ENCODE data around the gene ESYT3. TPM values are rescaled to one million over a fixed set of nuclear protein-coding genes. Genes with fewer than 3 reads are reported as not detected.

ESYT3 gene
- total RNA-seq, 1 donor from 2014 or later = 1.1 TPM

DNA sequence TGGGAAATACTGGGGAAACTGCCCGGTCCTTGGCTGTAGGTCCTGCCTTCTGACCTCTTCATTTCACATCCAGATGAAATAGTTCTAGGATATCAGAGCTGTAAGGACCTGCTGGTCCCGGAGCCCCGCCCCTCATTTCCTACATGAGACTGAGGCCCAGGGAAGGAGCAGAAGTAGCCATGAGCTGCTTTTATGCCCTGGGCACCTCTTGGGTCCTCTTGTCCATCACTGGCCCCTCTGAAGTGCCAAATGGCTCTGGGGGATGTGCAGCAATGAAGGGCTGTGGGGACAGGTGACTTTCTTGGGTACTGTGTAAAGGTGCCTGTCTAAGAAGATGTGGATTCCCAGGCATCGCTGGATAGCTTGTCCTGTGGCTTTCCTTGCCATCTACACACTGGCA, 40.3 kb upstream of the ESYT3 start:
- TF ChIP-seq, protein P1, sequence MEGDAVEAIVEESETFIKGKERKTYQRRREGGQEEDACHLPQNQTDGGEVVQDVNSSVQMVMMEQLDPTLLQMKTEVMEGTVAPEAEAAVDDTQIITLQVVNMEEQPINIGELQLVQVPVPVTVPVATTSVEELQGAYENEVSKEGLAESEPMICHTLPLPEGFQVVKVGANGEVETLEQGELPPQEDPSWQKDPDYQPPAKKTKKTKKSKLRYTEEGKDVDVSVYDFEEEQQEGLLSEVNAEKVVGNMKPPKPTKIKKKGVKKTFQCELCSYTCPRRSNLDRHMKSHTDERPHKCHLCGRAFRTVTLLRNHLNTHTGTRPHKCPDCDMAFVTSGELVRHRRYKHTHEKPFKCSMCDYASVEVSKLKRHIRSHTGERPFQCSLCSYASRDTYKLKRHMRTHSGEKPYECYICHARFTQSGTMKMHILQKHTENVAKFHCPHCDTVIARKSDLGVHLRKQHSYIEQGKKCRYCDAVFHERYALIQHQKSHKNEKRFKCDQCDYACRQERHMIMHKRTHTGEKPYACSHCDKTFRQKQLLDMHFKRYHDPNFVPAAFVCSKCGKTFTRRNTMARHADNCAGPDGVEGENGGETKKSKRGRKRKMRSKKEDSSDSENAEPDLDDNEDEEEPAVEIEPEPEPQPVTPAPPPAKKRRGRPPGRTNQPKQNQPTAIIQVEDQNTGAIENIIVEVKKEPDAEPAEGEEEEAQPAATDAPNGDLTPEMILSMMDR (IDR thresholded peaks at IDR 0.05; ENCODE audit: insufficient read depth, low read length, severe bottlenecking) = no peak
- H3K36me3 ChIP-seq (ENCODE audit: control insufficient read depth, insufficient read depth, low read length) = no peaks in the 10 kb centered on the region
- no peak for DNase-seq (ENCODE audit: low read depth)
- no peak overlapping the region for H3K4me3 ChIP-seq (ENCODE audit: low read depth, low read length)
- no peak for FAIRE-seq
- no peaks in the 10 kb centered on the region for H3K27me3 ChIP-seq (ENCODE audit: control insufficient read depth, insufficient read depth, low read length)

DNA sequence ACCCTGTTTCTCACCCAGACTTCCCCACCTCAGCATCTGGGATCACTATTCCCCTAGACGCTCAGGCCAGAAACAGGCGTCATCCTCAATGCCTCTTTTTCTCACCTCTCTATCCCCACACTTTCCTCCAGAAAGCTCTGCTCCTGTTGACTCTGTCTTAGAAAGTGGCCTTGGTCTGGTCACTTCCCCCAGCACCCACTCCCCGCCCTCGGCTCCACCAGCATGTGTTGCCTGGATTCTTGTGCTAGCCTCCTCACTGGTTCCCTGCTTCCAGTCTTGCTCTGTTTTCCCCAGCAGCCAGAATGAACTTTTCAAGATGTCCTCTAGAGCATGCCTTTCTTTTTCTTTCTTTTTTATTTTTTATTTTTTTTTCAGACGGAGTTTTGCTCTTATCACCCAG, 39.7 kb upstream of the ESYT3 start:
- FAIRE-seq (no peak), DNase-seq (ENCODE audit: low read depth) (no peak)

DNA sequence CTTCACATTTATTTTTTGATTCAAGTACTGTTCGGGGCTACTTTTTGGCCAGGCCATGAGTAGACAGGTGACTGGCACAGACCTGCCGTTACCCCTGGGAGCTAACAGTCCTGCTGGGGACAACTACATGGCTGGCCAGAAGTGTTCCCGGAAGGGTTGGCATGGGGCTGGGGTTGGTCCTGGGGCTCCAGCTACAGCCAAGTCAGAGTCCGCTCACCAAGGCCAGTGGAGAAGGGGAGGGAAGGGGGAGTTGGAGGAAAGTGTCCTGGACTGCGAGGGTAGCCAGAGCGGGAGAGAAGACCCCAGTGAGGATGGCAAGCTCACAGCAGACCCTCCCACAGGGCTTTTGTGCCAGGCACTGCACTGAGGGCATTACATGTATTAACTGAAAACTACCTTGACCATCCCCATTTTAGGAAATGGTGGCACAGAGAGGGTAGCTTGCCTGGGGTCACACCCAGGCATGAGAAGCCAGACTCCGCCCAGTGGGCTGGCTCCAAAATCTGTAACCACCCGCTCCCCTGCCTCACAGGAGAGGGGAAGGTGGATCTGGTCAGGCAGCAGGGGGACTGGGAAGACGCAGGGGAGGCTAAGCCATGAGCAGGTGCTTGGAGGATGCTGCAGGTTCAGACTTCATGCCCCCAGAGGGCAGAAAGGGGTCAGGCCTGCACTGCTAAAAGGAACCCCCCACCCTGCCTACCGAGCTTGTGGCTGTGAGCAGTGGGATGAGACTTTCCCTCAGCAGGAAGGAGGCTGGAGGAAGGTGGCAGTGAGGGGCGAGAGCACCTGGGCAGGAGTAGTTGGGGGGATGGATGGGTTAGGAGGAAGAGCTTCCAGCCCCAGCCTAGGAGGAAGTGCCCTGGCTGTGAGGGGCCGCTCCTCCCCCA, 38.3 kb upstream of the ESYT3 start:
- Histone ChIP-seq H3K36me3 (ENCODE audit: control insufficient read depth, insufficient read depth, low read length) (no peaks in the 10 kb centered on the region), H3K27me3 (ENCODE audit: control insufficient read depth, insufficient read depth, low read length) (no peaks in the 10 kb centered on the region), H3K4me3 (ENCODE audit: low read depth, low read length) (no peak overlapping the region)
- TF ChIP-seq, protein P1 (IDR thresholded peaks at IDR 0.05; ENCODE audit: insufficient read depth, low read length, severe bottlenecking) = no peak
- no peak for DNase-seq (ENCODE audit: low read depth)
- no peak for FAIRE-seq

More for the DNA sequence above, 39.7 kb upstream of the ESYT3 start:
- TF ChIP-seq, protein P1 (IDR thresholded peaks at IDR 0.05; ENCODE audit: insufficient read depth, low read length, severe bottlenecking) = no peak
- H3K36me3 ChIP-seq (ENCODE audit: control insufficient read depth, insufficient read depth, low read length) = no peaks in the 10 kb centered on the region
- H3K4me3 ChIP-seq (ENCODE audit: low read depth, low read length) = no peak overlapping the region
- H3K27me3 ChIP-seq (ENCODE audit: control insufficient read depth, insufficient read depth, low read length) = no peaks in the 10 kb centered on the region

DNA sequence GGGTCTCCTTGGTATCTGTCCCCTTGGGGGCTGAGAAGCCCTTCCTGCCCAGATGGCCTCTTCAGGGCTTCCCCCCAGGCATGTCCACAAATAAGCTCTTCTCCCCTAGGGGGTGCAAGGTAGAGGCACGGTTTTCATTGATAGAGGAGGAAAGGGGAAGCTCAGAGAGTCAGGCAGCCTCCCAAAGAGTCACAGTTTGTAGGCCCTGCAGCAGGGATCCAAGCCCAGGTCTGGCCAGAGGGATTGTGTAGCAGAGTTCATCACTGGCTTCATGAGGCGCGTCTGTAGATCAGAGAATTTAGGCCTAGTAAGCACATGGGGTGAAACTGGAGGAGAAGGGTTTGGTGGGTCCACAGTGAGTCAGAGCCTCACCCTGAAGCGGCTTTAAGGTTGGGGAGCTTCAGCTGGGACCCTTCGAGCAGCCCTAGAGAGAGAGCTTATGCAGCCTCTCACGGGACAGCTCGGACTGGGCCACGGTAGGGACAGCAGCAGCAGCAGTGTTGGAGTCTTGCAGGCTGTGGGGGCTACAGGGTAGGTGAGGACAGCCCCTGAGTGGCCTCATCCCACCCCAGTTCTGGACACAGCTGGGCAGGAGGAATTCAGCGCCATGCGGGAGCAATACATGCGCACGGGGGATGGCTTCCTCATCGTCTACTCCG, 37.5 kb upstream of the ESYT3 start:
- FAIRE-seq (no peak), DNase-seq (ENCODE audit: low read depth) (no peak)
- no peaks in the 10 kb centered on the region for H3K27me3 ChIP-seq (ENCODE audit: control insufficient read depth, insufficient read depth, low read length)
- no peak overlapping the region for H3K4me3 ChIP-seq (ENCODE audit: low read depth, low read length)
- H3K36me3 ChIP-seq (ENCODE audit: control insufficient read depth, insufficient read depth, low read length) = no peaks in the 10 kb centered on the region
- TF ChIP-seq, protein P1 (IDR thresholded peaks at IDR 0.05; ENCODE audit: insufficient read depth, low read length, severe bottlenecking) = no peak

DNA sequence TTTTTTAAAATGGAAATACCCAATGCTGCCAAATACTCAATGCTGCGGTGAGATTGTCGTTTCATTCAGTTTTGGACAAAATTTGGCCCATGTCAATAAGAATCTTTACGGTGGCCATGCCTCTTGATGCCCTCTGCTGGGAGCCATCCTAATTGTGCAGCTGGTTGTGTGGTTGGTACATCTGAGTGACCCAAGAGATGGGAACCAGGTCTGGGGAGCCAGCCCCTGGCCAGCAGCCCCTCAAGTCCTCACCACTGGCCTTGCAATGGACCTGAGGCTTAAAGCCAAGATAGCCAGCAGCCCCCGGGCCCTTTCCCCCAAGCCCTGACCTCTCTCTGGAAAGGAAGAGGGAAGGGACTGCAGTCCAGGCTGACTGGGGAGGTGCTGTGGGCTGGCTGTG, 36.4 kb upstream of the ESYT3 start:
- no peak for DNase-seq (ENCODE audit: low read depth)
- TF ChIP-seq, protein P1 (IDR thresholded peaks at IDR 0.05; ENCODE audit: insufficient read depth, low read length, severe bottlenecking) = peak; percentile 20
- FAIRE-seq = no peak

More for the DNA sequence above, 36.4 kb upstream of the ESYT3 start:
- Histone ChIP-seq H3K36me3 (ENCODE audit: control insufficient read depth, insufficient read depth, low read length) (no peaks in the 10 kb centered on the region), H3K27me3 (ENCODE audit: control insufficient read depth, insufficient read depth, low read length) (no peaks in the 10 kb centered on the region), H3K4me3 (ENCODE audit: low read depth, low read length) (no peak overlapping the region)

All from bronchial epithelial cell (primary cell).